HL-60 (cell line): ENCODE results near the gene TIPIN.

Experiments
- DNase-seq, 2 experiments: peaks; one replicate each; pipeline ENCODE4 v3.0.0-alpha.2; 2010 to 2020; ENCODE audit warnings: low read depth in 1 of 2, low spot score in 1 of 2
- H3K27ac ChIP-seq: fragments of 250-450 bp; sonication (Bioruptor Pico); replicated peaks from 2 replicates; pipeline ENCODE4 v1.5.1; 2020; ENCODE audit warnings: mild to moderate bottlenecking, moderate library complexity
- H3K27me3 ChIP-seq: fragments of 250-450 bp; sonication (Bioruptor Pico); 2 replicates; pipeline ENCODE4 v1.5.1; 2021; ENCODE audit warnings: mild to moderate bottlenecking, moderate library complexity; ENCODE audit not compliant: insufficient read depth, poor library complexity, severe bottlenecking
- H3K4me3 ChIP-seq: replicated peaks from 2 replicates; pipeline ENCODE4 v1.5.1; 2011; ENCODE audit warnings: mild to moderate bottlenecking, control low read depth, low read length; ENCODE audit not compliant: insufficient read depth
- GABPA ChIP-seq: IDR thresholded peaks from 2 replicates; pipeline ENCODE4 v1.6.1; 2012; ENCODE audit warnings: low read depth
- POLR2AphosphoS5 ChIP-seq: IDR thresholded peaks from 2 replicates; pipeline ENCODE4 v1.6.1; 2012; ENCODE audit warnings: low read depth
- REST ChIP-seq: IDR thresholded peaks from 2 replicates; pipeline ENCODE4 v1.6.1; 2012; ENCODE audit warnings: low read depth; ENCODE audit not compliant: insufficient replicate concordance
- SPI1 ChIP-seq: IDR thresholded peaks from 2 replicates; pipeline ENCODE4 v1.6.1; 2012; ENCODE audit warnings: low read depth, mild to moderate bottlenecking, borderline replicate concordance
- TF ChIP-seq, protein P1 (sequence below): IDR thresholded peaks from one replicate; pipeline ENCODE4 v1.5.1; 2011; ENCODE audit warnings: low read length, control low read depth, inconsistent platforms; ENCODE audit not compliant: insufficient read depth

The TIPIN gene

DNA sequence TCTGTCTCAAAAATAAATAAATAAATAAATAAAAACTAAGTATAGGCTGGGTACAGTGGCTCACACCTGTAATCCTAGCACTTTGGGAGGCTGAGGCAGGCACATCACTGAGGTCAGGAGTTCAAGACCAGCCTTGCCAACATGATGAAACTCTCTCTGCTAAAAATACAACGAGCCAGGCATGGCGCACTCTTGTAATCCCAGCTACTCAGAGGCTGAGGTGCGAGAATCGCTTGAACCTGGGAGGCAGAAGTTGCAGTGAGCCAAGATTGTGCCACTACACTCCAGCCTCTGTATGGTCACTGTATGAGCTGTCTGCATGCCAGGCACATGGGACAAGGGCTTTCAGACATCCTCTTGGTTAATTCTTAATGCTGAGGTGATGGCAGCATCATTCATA, 28.7 kb downstream of the TIPIN start:
- TF ChIP-seq, protein P1, sequence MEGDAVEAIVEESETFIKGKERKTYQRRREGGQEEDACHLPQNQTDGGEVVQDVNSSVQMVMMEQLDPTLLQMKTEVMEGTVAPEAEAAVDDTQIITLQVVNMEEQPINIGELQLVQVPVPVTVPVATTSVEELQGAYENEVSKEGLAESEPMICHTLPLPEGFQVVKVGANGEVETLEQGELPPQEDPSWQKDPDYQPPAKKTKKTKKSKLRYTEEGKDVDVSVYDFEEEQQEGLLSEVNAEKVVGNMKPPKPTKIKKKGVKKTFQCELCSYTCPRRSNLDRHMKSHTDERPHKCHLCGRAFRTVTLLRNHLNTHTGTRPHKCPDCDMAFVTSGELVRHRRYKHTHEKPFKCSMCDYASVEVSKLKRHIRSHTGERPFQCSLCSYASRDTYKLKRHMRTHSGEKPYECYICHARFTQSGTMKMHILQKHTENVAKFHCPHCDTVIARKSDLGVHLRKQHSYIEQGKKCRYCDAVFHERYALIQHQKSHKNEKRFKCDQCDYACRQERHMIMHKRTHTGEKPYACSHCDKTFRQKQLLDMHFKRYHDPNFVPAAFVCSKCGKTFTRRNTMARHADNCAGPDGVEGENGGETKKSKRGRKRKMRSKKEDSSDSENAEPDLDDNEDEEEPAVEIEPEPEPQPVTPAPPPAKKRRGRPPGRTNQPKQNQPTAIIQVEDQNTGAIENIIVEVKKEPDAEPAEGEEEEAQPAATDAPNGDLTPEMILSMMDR: no peak
- TF ChIP-seq REST (no peak), POLR2AphosphoS5 (no peak), GABPA (no peak)
- no peaks in the 10 kb centered on the region for H3K27me3 ChIP-seq

GRCh38 chr15:66326051-66326450, 30.4 kb downstream of the TIPIN start:
- no peak overlapping the region for H3K4me3 ChIP-seq
- no peak for DNase-seq
- no peaks in the 10 kb centered on the region for H3K27me3 ChIP-seq
- TF ChIP-seq, protein P1: no peak
- TF ChIP-seq REST (no peak), SPI1 (no peak), POLR2AphosphoS5 (no peak), GABPA (no peak)
- H3K27ac ChIP-seq: no peak overlapping the region

More for the DNA sequence above, 28.7 kb downstream of the TIPIN start:
- Histone ChIP-seq H3K4me3 (no peak overlapping the region), H3K27ac (no peak overlapping the region)
- DNase-seq: no peak

- TF ChIP-seq REST: no peak
- no peak for TF ChIP-seq GABPA
- TF ChIP-seq, protein P1: no peak
- TF ChIP-seq SPI1: no peak
- no peak for TF ChIP-seq POLR2AphosphoS5
- DNase-seq: no peak
- H3K4me3 ChIP-seq: no peak overlapping the region
- no peaks in the 10 kb centered on the region for H3K27me3 ChIP-seq
- H3K27ac ChIP-seq: no peak overlapping the region
These were observed 33.1 kb downstream of the TIPIN start for GRCh38 chr15:66323312-66323928.
